Suprapubic skin (tissue), 4 donors: ENCODE measurements around the gene NEK4.

ENCODE experiments used
- POLR2A ChIP-seq, 2 donors: fragments of 450-650 bp; IDR thresholded peaks; one replicate each; pipeline ENCODE4 v1.6.1; 2017; ENCODE audit warnings: antibody characterized with exemption in 2 of 2, mild to moderate bottlenecking in 2 of 2, moderate library complexity in 2 of 2
- POLR2AphosphoS5 ChIP-seq, 3 donors: sonication (generic); formaldehyde crosslinking; IDR thresholded peaks; one replicate each; pipeline ENCODE4 v1.6.1; 2017; ENCODE audit warnings: antibody characterized with exemption in 3 of 3
- TF ChIP-seq, protein P1 (sequence below), 2 donors: fragments of 200-600 bp in 1 of 2; fragments of 450-650 bp in 1 of 2; sonication (generic) in 1 of 2; IDR thresholded peaks; one replicate each; pipeline ENCODE4 v1.5.1; 2016 to 2019; ENCODE audit warnings: antibody characterized with exemption in 2 of 2, mild to moderate bottlenecking in 1 of 2, moderate library complexity in 1 of 2

- TF ChIP-seq, protein P1, sequence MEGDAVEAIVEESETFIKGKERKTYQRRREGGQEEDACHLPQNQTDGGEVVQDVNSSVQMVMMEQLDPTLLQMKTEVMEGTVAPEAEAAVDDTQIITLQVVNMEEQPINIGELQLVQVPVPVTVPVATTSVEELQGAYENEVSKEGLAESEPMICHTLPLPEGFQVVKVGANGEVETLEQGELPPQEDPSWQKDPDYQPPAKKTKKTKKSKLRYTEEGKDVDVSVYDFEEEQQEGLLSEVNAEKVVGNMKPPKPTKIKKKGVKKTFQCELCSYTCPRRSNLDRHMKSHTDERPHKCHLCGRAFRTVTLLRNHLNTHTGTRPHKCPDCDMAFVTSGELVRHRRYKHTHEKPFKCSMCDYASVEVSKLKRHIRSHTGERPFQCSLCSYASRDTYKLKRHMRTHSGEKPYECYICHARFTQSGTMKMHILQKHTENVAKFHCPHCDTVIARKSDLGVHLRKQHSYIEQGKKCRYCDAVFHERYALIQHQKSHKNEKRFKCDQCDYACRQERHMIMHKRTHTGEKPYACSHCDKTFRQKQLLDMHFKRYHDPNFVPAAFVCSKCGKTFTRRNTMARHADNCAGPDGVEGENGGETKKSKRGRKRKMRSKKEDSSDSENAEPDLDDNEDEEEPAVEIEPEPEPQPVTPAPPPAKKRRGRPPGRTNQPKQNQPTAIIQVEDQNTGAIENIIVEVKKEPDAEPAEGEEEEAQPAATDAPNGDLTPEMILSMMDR (IDR thresholded peaks at IDR 0.05): no peak
- TF ChIP-seq POLR2A (IDR thresholded peaks at IDR 0.05): no peak
- TF ChIP-seq POLR2AphosphoS5 (IDR thresholded peaks at IDR 0.05): no peak
Observed at GRCh38 chr3:52809149-52809548, 38.4 kb upstream of the NEK4 start.
